GM13976 (cell line): ENCODE measurements around the gene UBE2QL1.

Experiments used
- DNase-seq: peaks from one replicate; pipeline ENCODE4 v3.0.0; 2012; ENCODE audit warnings: low spot score
- in situ Hi-C: fragments of 300-500 bp; cut with MboI; formaldehyde crosslinking; loops from one replicate; pipeline ENCODE4 v1.12.0; 2022; ENCODE audit warnings: low sequenced_read_pairs, mixed read lengths, inconsistent platforms; ENCODE audit not compliant: unreplicated experiment
- TF ChIP-seq, protein P1 (sequence below): IDR thresholded peaks from 2 replicates; pipeline ENCODE4 v1.5.1; 2012; ENCODE audit warnings: borderline replicate concordance, mild to moderate bottlenecking; ENCODE audit not compliant: insufficient read depth; ENCODE audit errors: extremely low read depth, missing control alignments, control extremely low read depth

UBE2QL1 gene

GRCh38 chr5:6405591-6405990 lies 43.1 kb upstream of the UBE2QL1 start:
- in situ Hi-C loops = no loop called here
- TF ChIP-seq, protein P1, sequence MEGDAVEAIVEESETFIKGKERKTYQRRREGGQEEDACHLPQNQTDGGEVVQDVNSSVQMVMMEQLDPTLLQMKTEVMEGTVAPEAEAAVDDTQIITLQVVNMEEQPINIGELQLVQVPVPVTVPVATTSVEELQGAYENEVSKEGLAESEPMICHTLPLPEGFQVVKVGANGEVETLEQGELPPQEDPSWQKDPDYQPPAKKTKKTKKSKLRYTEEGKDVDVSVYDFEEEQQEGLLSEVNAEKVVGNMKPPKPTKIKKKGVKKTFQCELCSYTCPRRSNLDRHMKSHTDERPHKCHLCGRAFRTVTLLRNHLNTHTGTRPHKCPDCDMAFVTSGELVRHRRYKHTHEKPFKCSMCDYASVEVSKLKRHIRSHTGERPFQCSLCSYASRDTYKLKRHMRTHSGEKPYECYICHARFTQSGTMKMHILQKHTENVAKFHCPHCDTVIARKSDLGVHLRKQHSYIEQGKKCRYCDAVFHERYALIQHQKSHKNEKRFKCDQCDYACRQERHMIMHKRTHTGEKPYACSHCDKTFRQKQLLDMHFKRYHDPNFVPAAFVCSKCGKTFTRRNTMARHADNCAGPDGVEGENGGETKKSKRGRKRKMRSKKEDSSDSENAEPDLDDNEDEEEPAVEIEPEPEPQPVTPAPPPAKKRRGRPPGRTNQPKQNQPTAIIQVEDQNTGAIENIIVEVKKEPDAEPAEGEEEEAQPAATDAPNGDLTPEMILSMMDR = no peak
- no peak for DNase-seq

- TF ChIP-seq, protein P1 = no peak
- DNase-seq = no peak
- in situ Hi-C loops = no loop called here
Measured at GRCh38 chr5:6407558-6408259, 41.0 kb upstream of the UBE2QL1 start.

- DNase-seq = no peak
- TF ChIP-seq, protein P1 = no peak
- in situ Hi-C loops = no loop called here
Measured at GRCh38 chr5:6408260-6408596, 40.4 kb upstream of the UBE2QL1 start.

DNA sequence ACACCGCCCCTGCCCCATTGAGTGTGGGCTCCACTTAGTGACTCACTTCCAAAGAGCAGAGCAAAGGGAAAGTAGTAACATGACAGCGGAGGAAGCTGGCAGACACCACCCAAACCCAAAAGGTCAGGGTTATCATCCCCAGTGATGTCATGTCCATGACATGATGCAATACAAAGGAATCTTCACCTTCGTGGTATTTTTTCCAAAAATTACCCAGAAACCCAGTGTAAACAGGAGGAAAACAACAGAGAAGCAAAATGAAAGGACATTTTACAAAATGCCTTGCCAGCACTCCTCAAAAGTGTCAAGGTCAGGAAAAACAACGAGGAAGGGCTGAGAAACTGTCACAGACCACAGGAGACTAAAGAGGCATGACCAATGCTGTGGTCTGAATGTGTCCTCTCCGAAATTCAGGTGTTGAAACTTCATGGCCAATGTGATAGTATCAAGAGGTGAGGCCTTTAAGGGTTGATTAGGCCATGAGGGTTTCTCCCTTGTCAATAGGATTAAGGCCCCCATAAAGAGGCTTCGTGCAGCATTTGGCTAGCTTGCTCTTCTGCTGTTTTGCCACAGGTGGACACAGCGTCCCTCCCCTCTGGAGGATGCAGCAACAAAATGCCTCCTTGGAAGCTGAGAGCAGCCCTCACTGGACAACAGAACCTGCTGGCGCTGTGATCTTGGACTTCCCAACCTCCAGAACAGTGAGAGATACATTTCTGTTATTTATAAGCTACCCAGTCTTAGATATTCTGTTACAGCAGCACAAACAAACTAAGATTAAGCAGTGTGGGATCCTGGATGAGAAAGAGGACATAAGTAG lies 39.8 kb upstream of the UBE2QL1 start:
- in situ Hi-C loops = no loop called here
- DNase-seq = no peak

DNA sequence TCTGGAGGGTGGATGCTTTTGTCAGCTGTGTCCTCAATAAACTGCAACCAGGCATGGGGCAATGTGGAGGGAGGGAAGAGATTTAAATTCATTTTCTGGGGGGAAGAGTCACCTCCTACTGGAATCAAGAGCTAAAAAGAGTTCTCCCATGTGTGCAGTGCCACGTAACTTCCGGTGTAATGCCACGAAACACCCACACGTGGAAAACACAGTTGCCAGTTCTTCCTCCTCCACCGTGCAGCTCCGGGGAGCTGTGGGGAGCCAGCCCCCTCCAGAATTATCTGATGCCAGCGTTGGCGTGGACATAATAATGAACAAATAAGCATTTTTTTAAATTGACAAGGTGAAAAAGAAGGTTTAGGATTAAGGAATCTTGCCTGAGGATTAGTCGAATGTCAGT lies 38.2 kb upstream of the UBE2QL1 start:
- no peak for DNase-seq
- in situ Hi-C loops = no loop called here
- TF ChIP-seq, protein P1 = no peak

More for the DNA sequence above, 39.8 kb upstream of the UBE2QL1 start:
- TF ChIP-seq, protein P1 = no peak

GRCh38 chr5:6411141-6411540 lies 37.5 kb upstream of the UBE2QL1 start:
- DNase-seq = no peak
- TF ChIP-seq, protein P1 = no peak
- in situ Hi-C loops = no loop called here
